HG03175 (cell line): ENCODE measurements around the gene BUD23.
"Not testable (repeated sequence)": the region's sequence is repeated elsewhere in the genome, so short reads cannot be mapped to it uniquely, and the experiment has no call there.

Source experiments
- ATAC-seq: cut with Tn5 transposase; IDR thresholded peaks from one replicate; pipeline ENCODE4 v1.9.1; 2021; ENCODE audit warnings: mild to moderate bottlenecking, moderate library complexity; ENCODE audit not compliant: unreplicated experiment

BUD23 gene

GRCh38 chr7:73668103-73668885 lies 15.1 kb upstream of the BUD23 start:
- ATAC-seq: no peak

- ATAC-seq: no peak
Measured at GRCh38 chr7:73668886-73669230, 14.5 kb upstream of the BUD23 start.

- ATAC-seq: no peak
Measured at GRCh38 chr7:73669288-73669701, 14.1 kb upstream of the BUD23 start.

- no peak for ATAC-seq
Measured at GRCh38 chr7:73669858-73670385, 13.5 kb upstream of the BUD23 start.

- no peak for ATAC-seq
Measured at GRCh38 chr7:73671322-73671661, 12.1 kb upstream of the BUD23 start.

GRCh38 chr7:73671857-73672445 lies 11.4 kb upstream of the BUD23 start:
- no peak for ATAC-seq

- ATAC-seq: no peak
Measured at GRCh38 chr7:73674468-73675124, 8.8 kb upstream of the BUD23 start.

GRCh38 chr7:73676062-73676461 lies 7.3 kb upstream of the BUD23 start:
- not testable (repeated sequence) for ATAC-seq

GRCh38 chr7:73678862-73679261 lies 4.5 kb upstream of the BUD23 start:
- no peak for ATAC-seq

- no peak for ATAC-seq
Measured at GRCh38 chr7:73679709-73680108, 3.7 kb upstream of the BUD23 start.

- no peak for ATAC-seq
Measured at GRCh38 chr7:73680501-73680900, 2.9 kb upstream of the BUD23 start.

- no peak for ATAC-seq
Measured at GRCh38 chr7:73681031-73681430, 2.4 kb upstream of the BUD23 start.

GRCh38 chr7:73682745-73683055 lies 697 bp upstream of the BUD23 start:
- ATAC-seq: no peak

- peak; percentile 12 for ATAC-seq
Measured at GRCh38 chr7:73683788-73684693, 644 bp downstream of the BUD23 start.

GRCh38 chr7:73685311-73685710 lies 1.9 kb downstream of the BUD23 start:
- ATAC-seq: no peak

GRCh38 chr7:73688288-73688687 lies 4.9 kb downstream of the BUD23 start:
- ATAC-seq: no peak

GRCh38 chr7:73690646-73691045 lies 7.2 kb downstream of the BUD23 start:
- ATAC-seq: no peak

- no peak for ATAC-seq
Measured at GRCh38 chr7:73696372-73696771, 13.0 kb downstream of the BUD23 start.

GRCh38 chr7:73698410-73698809 lies 15.0 kb downstream of the BUD23 start:
- ATAC-seq: no peak

GRCh38 chr7:73699370-73700068 lies 16.1 kb downstream of the BUD23 start:
- ATAC-seq: no peak

GRCh38 chr7:73700069-73700423 lies 16.6 kb downstream of the BUD23 start:
- ATAC-seq: no peak
